Epidermal melanocyte (primary cell): ENCODE data around the gene ARHGEF11.
A peak's percentile ranks its signal among the peaks of the same experiment; 100 is the strongest.
"Not testable (repeated sequence)": the region's sequence is repeated elsewhere in the genome, so short reads cannot be mapped to it uniquely, and the experiment has no call there.

Experiments used
- DNase-seq: peaks from one replicate; pipeline ENCODE4 v3.0.0; 2011; ENCODE audit warnings: low spot score; ENCODE audit not compliant: insufficient read length

Gene ARHGEF11, protein sequence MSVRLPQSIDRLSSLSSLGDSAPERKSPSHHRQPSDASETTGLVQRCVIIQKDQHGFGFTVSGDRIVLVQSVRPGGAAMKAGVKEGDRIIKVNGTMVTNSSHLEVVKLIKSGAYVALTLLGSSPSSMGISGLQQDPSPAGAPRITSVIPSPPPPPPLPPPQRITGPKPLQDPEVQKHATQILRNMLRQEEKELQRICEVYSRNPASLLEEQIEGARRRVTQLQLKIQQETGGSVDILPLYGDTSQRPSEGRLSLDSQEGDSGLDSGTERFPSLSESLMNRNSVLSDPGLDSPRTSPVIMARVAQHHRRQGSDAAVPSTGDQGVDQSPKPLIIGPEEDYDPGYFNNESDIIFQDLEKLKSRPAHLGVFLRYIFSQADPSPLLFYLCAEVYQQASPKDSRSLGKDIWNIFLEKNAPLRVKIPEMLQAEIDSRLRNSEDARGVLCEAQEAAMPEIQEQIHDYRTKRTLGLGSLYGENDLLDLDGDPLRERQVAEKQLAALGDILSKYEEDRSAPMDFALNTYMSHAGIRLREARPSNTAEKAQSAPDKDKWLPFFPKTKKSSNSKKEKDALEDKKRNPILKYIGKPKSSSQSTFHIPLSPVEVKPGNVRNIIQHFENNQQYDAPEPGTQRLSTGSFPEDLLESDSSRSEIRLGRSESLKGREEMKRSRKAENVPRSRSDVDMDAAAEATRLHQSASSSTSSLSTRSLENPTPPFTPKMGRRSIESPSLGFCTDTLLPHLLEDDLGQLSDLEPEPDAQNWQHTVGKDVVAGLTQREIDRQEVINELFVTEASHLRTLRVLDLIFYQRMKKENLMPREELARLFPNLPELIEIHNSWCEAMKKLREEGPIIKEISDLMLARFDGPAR (N-terminal part only)

DNA sequence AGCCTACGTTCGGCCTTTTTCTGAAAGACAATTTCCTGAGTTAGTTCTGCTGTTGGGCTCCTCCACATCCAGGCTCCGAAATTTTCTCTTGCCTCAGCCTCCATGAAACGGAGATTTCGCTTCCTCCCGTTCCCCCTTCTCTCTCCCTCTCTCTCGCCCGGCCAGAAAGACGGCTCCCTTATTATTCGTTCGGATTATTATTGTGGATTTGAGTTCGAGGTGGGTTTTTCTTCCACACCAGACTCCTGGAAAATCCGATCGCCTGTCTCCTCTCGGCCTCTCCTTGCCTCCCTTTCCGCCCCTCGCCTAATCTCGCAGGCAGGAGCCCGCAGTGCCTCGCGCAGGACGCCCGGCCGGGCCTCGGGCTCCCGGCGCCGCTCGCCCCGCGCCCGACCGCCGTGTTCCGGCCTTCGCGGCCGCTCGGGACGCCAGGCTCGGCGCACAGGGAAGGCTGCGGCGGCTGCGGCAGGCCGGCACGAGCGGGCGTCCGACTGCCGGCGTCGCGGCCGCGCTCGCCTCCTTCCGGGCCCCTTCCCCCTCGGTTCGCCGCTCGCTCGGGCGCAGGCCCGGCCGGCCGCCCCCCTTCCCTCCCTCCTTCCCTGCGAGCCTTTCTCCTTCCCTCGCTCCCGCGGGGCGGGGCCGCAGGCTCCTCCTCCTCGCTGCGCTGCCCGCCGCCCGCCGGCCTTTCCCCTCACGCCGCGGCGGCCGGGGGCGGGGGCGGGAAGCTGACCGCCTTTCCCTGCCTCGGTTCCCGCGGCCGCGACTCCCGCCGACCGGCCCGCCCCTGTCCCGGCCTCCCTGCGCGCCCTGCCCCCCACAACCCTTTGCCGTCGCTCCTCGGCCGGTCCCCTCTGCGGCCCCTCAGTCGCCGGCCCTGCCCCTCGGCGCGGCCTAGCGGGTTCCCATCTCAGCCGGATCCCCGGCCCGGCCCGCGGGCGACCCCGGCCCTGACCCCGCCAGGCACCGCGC, at the start of gene ARHGEF11:
ARHGEF11 (minus strand) TSS at position 493 of the 969 bp plus-strand sequence. CDS start 1,412 bp downstream, outside the sequence.
- DNase-seq = peak; percentile 60

DNA sequence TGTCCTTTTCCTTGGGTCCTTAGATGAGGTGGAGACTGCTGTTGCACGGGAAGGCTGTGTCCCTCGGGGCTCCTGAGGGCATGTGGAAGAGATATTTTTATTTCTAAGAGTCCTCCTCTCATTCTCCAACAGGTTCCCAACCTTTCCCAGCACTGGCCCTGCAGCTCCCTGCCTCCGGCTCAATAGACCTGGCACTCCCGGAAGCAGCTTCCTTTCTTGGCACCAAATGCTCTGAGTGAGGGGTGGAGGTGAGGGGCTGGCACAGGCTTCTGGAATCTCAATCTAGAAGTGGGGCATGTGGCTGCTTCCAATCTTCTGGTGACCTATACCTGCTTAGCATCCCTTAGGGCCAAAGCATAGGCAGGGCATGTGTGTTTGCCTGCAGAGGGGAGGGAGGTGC, 49.5 kb upstream of the ARHGEF11 start:
- no peak for DNase-seq

DNA sequence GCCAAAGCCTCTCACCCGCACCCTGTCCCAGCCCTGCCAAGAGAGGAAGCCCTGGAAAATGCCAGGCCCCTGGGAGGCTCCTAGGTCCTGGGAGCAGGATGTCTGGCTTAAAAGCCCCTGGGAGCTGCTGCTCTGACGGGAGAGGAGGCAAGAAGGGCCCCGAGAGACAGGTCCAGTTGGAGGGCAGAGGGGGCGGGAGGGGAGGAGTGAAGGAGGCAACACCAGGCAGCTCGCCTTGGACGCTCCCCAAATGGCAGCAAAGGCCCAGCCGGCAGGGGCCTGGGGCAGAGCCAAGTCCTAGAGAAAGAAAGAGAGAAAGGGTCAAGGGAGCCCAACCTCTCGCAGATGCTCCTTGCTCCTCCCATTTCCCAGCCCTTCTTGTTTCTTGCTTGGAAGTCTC, 47.3 kb upstream of the ARHGEF11 start:
- DNase-seq = no peak

DNA sequence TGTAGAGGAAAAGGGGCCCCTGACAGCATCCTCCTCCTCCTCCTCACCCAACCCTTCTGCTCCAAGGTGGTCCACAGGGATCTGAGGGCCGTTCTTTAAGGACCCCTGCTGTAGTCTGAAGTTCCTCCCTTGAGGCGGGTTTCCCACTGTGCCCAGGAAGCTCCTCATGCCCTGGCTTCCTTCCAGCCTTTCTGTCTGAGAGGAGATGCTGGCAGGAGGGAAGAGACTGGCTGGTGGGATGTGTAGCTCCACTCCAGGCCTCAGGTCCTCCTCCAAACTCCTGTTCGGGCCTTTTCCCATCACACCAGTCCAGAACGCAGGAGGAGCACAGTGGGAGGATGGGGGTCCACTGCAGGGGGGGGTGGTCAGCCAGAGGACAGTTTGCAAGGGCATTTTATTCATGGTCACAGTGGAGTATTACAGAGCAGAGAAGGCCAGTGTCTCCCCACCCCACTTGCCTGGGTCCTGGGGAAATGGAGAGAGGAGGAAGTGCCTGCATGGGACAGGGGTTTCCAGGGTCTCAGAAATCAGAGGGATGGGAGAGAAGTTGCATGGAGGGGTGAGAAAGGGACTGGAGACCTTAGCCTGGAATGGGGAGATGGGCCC, 46.2 kb upstream of the ARHGEF11 start:
- no peak for DNase-seq

DNA sequence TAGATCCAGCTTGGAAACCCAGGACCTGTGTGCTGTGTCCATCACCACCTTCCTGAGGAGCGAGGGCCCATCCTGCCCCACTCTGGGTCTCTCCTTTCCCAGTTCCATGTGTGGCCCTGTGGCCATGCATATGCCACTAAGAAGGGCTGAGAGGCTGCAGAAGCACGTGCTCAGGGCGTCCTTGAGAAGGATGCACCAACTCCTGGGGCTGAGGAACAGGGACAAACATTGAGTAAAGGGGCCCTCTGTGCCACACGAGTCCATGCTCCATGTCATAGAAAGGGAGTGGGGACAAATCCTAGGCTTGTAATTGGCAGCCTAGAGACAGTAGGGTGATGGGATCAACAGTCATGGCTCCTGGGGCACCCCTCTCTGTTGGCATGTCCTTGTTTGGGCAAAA, 45.6 kb upstream of the ARHGEF11 start:
- DNase-seq = no peak

DNA sequence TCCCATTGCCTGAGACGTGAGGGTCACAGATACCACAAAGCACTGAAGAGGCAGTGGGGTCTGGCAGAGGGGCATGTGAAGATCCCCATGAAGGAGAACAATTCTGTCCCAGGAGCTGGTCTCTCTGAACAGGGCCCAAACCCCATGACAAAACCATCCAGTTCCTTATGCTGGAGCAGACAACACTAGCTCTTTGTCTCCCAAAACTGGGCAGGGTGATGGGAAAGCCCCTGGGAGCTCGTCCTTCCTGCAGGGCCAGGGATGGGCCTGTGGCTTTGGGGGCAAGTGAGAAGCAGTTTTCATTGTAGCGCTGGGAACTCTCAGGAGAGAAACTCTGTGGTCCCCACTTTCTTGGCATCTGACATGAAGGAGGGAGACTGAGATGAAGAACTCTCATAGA, 45.2 kb upstream of the ARHGEF11 start:
- DNase-seq = peak; percentile 59

DNA sequence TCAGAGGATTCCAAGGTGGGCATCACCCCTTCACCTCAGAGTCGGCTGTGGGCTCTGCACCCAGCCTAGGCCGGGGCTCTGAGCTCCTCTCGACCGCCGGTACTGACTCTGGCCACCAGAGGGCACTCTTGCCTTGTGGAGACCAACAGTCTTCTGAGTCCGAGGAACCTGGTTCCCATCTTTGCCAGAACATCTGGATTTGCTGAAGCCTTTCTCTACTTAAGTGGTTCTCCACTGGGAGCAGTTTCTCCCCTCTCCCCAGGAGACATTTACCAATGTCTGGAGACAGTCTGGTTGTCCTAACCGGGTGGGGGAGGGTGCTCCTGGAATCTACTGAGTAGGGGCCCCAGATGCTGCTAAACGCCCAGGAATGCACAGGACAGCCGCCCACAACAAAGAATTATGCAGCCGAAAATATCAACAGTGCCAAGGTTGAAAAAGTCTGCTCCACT, 44.7 kb upstream of the ARHGEF11 start:
- DNase-seq = peak; percentile 93

DNA sequence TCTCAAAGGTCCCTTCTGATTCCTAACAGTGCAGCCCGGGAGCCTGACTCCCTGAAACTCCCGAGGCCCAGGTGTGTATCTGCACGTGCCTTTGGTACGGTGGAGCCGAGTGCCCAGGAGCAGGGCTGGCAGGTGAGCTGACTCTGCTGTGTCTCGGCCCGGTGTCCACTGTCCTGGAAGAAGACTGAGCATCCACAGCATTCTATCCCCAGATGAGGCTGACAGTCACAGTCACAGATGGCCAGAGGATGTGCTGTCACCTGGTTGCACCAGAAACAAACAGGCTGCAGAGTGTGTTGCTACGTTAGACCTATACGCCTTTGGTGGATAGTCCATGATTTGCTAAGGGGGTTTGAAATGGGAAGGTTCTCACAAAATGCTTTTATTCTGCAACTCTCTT, 44.2 kb upstream of the ARHGEF11 start:
- no peak for DNase-seq

DNA sequence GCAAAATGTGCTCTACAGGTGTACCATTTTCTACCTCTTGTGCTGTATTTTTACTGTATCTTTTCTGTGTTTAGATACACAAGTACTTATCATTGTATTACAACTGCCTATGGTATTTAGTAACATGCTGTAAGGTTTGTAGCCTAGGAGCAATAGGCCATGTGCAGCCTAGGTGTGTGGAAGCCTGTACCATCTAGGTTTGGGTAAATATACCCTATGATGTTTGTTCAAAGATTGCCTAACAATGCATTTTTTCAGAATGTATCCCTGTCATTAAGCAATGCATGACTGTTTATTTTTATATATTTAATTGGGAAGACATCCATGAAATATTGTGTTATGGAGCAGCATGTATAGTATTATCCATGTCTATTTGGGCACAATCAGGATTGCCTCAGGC, 43.1 kb upstream of the ARHGEF11 start:
- peak; percentile 1 for DNase-seq

DNA sequence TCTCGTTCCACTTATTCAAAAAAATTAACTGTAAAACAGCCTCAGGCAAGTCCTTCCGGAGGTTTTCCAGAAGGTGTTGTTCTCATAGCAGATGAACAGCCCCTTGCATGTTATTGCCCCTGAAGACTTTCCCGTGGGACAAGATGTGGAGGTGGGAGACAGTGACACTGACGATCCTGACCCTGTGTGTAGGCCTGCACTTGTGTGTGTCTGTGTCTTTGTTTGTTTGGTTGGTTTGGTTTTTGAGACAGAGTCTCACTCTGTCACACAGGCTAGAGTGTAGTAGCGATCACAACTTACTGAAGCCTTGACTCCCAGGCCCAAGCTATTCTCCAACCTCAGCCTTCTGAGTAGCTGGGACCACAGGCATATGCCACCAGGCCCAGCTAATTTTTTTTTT, 41.5 kb upstream of the ARHGEF11 start:
- DNase-seq = no peak

DNA sequence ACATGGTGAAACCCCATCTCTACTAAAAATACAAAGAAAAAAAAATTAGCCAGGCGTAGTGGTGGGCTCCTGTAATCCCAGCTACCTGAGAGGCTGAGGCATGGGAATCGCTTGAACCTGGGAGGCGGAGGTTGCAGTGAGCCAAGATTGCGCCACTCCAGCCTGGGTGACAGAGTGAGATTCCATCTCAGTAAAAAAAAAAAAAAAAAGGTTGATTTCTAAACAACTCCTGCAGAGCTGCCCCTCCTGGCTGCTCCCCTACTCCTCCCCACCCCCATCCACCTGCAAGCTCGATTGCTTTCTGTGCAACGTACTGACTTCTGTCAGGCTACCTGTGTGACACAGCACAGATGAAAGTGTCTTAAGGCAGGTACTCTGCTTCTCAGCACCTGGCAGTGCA, 40.8 kb upstream of the ARHGEF11 start:
- DNase-seq = no peak

DNA sequence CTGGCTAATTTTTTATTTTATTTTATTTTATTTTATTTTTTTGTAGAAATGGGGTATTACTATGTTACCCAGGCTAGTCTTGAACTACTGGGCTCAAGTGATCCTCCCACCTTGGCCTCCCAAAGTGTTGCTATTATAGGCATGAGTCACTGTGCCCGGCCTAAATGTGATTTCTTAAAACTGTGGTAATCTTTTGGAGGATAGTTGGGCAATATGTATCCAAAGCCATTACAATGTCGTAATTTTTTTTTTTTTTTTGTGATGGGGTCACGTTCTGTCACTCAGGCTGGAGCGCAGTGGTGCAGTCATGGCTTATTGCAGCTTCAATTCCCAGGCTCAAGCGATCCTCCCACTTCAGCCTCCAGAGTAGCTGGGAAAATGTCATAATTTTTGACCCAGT, 39.9 kb upstream of the ARHGEF11 start:
- DNase-seq = no peak

DNA sequence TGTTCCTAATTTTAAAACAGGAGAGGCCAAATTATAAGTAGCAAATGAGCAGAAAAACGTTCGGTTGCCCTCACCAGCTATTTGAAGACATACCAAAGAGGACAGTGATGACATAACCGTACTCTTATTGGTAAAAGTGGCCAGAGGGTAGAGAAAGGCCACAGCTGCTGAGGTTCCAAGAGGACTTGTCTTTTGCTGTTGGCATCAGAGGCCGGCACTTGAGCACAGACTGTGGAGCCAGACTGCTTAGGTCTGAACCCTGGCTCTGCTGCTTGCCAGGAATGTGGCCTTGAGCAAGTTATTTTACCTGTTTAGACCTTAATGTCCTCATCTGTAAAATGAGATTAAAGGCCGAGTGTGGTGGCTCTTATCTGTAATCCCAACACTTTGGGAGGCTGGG, 39.2 kb upstream of the ARHGEF11 start:
- DNase-seq = no peak

DNA sequence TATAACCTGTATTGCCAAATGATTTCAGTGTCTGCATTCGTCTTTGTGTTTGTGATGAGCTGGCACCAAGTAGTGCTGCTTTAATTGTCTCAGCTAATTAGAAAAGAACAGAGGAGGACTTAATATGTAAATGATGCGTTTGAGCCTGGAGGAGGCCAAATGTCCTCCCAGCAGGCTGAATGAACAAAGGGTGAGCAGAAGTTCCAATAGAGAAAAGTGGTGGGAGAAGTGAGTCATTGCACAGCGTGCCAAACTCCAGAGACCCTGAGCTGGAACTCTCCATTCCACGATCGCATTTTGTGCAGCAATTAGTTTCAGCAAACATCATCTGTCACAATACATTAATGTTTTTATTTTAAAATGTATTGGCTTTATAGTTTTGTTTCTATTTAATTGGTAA, 36.2 kb upstream of the ARHGEF11 start:
- no peak for DNase-seq

DNA sequence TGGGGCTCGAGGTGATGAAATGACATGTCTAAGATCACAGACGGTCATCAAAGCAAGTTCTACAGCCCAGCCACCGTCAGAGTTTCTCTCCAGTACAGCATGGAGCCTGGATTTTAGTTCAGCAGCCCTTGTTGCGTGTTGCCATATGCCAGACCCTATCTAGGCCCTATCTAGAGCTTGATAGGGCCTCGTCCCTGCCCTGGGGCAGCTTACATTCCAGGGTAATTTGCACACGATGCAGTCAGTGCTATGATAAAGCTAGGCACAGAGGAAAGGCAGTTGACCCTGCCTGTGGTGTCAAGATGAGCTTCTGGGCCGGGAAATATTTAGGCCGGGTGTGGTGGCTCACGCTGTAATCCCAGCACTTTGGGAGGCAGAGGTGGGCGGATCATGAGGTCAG, 35.2 kb upstream of the ARHGEF11 start:
- no peak for DNase-seq

DNA sequence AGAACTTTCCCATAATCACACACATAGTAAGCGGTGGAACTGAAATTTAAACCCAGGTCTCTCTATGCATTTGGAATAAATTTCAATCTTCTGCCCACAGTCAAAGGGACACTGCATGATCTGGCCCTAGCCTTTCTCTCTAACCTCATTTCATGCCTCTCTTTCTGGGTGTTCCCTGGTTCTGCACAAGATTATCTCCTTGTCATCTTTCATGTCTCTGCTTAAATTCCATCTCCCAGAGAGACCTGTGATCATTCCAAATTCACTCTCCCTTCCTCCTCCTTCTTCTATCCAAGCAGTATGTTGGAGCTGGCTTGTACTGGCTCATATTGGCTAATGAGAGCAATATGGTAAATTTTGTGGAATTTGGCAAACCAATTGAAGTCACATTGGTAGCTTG, 31.9 kb upstream of the ARHGEF11 start:
- no peak for DNase-seq

DNA sequence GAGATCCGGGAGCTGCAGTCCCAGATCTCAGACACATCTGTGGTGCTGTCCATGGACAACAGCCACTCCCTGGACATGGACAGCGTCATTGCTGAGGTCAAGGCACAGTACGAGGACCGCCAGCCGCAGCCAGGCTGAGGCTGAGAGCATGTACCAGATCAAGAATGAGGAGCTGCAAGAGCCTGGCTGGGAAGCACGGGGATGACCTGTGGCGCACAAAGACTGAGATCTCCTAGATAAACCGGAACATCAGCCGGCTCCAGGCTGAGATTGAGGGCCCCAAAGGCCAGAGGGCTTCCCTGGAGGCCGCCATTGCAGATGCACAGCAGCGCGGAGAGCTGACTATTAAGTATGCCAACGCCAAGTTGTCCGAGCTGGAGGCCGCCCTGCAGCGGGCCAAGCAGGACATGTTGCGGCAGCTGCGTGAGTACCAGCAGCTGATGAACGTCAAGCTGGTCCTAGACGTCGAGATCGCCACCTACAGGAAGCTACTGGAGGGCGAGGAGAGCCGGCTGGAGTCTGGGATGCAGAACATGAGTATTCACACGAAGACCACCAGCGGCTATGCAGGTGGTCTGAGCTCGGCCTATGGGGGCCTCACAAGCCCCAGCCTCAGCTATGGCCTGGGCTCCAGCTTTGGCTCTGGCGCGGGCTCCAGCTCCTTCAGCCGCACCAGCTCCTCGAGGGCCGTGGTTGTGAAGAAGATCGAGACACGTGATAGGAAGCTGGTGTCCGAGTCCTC, 28.6 kb upstream of the ARHGEF11 start:
- peak; percentile 36 for DNase-seq

DNA sequence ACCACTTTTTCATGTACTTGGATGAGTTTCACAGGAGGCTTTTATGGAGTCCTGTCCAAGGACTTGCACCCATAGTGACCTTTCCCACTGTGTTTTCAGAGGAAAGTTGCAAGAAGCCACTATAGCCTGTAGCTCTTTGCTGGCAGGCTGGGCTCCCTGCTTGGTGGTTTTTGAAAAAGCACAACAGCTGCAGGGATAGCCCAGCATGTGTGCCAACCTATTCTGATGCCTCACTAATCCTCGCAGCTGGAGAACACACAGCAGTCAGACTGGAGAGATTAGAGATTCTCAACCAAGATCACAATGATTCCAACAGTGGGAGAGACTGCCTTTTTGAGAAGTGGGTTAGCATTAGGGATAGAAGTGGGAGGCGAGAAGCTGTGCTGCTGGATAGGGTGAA, 24.1 kb upstream of the ARHGEF11 start:
- DNase-seq = no peak

DNA sequence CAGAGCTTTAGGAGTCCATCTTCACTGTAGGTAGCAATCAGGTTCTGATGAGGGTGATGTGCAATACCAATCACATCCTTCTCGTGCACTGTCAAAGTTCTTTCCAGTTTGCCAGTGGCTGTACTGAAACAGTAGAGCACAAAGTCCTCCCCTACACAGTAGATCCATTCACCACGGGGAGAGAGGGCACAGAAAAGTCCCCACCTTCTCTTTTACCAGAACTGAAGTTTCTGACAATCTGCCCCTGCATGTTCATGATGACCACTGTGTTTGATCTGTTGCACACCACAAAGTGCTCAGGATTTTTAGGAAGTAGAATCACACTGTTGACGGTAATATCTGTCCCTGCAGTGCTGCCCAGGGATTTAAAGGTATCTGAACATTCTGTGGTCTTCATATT, 13.7 kb upstream of the ARHGEF11 start:
- not testable (repeated sequence) for DNase-seq

DNA sequence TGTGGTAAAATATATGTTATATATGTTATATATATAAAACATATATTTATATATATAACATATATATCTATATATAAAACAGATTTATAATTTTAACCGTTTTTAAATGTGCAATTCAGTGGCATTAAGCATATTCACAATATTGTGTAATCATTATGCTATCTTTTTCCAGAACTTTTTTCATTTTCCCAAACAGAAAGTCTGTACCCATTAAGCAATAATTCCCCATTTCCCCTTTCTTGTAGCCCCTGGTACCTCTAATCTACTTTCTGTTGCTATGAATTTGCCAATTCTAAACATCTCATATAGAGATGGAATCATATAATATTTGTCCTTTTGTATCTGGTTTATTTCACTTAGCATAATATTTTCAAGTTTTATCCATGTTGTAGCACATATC, 10.7 kb upstream of the ARHGEF11 start:
- no peak for DNase-seq
